NK-92 (cell line): ENCODE data around the gene MIDN.

Experiments
- DNase-seq: peaks from one replicate; lab custom pipeline; 2025; ENCODE audit not compliant: unreplicated experiment; lab: John Stamatoyannopoulos, UW

MIDN gene

DNA sequence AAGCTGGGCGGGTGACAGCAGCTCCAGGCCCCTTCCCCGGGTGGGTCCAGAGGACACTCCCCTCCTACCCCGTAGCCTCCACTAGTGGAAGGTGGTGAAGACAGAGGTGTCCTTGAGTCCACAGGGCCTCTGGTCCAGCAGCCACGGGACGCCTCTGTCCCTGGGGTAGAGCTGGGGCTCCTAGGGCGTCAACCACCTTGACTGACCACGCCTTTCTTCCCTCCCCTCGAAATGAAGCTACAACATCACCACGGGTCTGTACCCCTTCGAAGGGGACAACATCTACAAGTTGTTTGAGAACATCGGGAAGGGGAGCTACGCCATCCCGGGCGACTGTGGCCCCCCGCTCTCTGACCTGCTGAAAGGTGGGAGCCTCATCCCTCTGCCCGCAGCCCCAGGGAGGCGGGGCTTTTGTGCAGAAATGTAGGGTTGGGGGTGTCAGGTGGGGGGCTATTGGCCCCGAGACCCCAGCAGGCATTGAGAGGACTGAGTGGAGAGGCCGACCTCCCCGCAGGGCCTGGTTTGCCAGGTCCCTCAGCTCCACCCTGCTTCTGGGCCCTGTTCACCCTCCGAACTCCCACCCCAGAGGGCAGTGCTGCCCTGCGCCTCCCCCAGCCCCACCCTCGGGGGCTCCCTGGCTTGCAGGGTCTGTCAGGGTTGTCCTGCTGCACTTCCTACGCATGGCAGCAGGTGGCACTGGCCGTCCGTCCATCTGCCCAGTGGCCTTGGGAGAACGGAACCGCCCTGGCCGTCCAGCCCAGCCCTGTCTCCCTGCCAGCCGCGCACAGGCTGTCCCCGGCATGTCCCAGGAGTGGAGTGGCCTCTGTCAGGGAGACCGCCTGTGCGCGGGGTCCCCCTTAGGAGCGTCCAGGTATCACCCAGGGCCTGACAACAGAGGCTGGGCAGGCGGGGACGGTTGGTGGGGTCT, 27.1 kb upstream of the MIDN start:
- DNase-seq = no peak

GRCh38 chr19:1221904-1222255, 26.5 kb upstream of the MIDN start:
- no peak for DNase-seq

DNA sequence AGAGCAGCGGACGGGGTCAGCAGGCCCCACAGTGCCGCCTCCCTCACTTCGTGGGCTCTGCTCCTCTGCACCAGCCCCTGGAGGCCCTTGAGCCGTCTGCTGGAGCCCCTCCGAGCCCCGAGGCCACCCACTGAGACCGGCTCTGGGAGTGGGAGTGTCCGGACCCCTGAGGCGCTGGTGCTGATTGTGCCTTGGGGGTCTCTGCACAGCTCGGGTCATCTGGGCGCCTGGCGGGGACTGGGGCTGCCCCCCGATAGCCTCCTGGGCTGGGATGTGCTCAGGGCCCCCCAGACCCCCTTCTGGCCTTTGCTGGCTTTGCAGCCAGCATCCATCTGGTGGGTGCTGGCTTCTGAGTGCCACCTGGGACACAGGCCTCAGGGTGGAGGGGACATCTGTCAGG, 26.0 kb upstream of the MIDN start:
- no peak for DNase-seq

DNA sequence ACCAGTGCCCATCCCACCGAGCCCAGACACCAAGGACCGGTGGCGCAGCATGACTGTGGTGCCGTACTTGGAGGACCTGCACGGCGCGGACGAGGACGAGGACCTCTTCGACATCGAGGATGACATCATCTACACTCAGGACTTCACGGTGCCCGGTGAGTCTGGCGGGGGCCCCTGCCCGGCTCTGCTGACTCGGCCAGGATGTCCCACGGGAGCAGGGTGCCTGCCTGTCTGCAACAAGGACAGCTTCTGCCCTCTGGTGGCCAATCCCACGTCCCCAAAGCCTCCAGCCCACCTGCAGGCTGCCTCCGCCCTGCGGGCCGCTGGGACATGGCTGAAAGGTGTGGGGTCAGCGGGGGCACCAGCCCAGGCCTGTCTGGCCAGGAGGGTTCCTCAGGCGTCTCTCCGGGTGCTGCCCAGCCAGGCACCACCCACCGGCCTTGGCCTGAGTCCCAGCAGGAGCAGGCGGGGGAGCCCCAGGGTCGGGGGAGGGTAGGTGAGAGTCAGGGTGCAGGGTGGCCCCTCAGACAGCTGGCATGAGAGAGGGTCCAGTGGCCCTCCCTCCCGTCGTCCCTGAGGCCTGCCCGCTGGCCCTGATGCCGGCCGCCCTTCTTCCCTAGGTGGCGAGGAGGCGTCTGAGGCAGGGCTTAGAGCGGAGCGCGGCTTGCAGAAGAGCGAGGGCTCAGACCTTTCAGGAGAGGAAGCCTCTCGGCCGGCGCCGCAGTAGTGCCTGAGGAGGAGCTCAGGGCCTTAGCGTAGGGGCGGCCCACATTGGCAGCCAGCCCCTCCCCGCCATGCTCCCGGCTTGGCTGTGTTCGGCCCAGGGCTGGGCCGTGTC, 25.1 kb upstream of the MIDN start:
- DNase-seq = no peak

DNA sequence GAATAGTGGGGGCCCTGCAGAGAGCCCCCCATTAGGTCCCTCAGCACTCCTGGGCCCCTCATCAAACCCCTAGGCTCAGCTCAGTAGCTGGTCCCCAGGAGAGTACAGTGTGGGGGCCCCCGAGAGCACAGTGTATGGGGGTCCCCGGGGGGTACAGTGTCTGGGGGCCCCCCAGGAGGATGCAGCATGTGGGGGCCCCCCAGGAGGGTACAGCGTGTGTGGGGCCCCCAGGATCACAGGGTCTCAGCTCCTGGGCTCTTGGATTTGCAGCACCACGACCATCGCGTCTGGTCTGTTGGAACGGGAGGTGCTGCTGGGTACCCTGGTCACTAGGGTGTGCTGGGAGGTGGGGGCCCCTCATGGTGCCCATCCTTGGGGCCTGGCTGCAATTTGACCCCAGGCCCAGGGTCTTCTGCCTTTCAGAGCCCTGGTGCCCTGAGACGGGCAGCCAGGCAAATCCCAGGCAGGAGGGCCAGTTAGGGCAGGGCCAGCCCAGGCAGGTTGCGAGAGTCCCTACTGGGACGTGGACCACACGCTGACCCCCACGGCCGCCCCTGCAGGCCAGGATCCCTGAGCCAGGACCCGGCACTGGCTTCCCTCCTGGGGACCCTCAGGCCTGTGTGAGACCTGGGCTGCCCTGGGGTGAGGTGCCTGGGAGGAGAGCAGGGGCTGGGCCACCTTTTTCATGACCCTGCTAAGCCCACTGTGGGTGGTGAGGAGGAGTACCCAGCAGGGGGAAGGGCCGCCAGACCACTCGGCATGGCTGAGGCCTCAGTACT, 24.1 kb upstream of the MIDN start:
- DNase-seq = no peak

- no peak for DNase-seq
Observed at GRCh38 chr19:1224847-1225246, 23.5 kb upstream of the MIDN start.

DNA sequence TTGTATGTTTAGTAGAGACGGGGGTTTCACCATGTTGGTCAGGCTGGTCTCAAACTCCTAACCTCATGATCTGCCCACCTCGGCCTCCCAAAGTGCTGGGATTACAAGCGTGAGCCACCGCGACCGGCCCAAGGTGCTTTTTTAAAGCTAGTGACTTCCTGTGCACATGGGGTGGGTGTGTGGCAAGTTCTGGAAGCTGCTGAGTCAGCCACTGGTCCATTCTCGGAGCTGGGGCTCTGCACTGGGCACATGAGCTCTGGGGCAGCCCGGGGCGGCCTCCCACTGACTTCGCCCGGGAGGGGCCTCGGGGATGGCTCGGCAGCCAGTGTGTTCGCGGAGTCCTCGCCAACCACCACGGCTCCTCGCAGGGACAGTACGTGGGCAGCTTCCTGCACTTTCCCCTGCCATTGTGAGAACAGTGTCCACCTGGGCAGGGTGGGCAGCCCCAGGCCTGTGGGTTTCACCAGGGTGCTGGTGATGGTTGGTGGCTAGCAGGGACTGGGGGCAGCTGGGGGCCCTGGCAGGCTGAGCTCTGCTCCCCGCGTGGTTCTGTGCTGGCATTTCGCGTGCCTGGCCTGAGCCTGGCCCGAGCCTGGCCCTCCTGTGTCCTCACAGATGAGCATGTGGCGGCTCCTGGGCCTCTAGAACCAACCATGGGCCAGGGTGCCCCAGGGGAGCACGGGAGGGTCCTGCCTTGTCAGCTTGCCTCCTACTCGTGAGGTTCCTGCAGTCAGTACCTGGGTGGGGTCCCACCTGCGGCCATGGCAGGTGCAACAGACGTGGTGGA, 22.8 kb upstream of the MIDN start:
- no peak for DNase-seq

DNA sequence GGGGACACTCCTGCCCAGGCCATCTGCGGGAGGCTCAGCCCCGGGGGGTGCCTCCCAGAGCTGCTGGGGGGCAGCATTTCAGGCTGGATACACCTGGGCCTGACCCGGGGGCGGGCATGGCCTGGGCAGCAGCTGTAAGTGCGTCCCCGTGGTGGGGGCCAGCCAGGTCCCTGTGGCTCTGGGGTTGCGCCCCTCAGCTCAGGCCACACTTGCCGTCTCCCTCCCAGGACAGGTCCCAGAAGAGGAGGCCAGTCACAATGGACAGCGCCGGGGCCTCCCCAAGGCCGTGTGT, 22.2 kb upstream of the MIDN start:
- DNase-seq = no peak

DNA sequence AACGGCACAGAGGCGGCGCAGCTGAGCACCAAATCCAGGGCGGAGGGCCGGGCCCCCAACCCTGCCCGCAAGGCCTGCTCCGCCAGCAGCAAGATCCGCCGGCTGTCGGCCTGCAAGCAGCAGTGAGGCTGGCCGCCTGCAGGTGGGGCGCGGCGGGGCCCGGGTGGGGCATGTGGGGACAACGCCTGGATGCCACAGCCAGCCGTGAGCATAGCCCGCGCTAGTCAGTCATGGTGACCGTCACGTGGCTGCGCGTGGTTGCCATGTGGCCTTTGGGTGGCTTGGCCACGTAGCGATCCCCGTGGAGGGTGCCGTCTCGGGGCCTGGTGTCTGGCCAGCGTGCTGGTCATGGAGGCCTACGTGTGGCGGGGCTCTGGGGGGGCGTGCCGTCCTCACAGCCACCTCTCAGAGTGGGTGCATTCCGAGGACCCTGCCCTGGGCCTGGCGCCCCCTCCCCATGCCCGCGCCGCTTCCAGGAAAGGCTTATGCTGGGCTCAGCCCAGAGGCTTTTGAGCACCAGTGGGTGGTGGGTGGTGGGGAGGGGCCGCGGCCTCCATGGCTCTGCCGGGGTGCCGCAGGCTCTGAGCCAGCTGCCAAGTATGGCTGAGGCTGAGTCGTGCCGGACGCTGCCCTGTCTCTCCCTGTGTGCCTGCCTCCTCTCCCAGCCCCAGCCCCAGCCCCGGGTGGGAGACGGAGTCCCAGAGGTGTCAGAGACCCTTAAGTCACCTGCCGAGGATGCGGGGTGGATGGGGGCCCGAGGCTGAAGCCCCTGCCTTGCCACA, 21.7 kb upstream of the MIDN start:
- DNase-seq = no peak

GRCh38 chr19:1227304-1228054, 20.9 kb upstream of the MIDN start:
- no peak for DNase-seq

DNA sequence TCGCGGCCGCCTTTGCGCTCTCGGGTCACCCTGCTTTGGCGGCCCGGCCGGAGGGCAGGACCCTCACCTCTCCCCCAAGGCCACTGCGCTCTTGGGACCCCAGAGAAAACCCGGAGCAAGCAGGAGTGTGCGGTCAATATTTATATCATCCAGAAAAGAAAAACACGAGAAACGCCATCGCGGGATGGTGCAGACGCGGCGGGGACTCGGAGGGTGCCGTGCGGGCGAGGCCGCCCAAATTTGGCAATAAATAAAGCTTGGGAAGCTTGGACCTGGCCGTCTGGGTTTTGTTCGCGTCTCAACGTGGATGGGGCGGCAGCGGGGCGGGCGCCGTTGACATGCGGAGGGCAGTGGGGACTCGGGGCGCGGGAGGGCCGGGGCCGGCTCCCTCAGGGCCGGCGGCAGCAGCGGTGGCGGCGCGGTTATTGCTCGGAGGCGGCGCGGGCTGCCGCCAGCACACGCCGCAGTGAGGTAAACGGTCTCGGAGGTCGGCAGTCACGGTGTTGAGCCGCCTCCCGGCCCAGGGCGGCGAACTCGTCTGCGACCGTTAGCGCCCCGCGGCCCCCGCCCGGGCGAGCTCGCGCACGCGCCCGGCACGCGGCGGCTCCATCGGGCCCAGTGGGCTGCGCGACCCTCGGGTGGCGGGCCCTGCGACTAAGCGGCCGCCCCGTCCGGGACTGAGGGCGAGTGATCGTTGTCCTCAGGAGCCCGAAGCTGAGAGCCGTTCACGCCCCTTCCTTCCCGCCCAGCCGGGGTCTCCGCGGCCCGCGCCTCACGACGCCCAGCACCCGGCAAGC, 20.0 kb upstream of the MIDN start:
- no peak for DNase-seq

DNA sequence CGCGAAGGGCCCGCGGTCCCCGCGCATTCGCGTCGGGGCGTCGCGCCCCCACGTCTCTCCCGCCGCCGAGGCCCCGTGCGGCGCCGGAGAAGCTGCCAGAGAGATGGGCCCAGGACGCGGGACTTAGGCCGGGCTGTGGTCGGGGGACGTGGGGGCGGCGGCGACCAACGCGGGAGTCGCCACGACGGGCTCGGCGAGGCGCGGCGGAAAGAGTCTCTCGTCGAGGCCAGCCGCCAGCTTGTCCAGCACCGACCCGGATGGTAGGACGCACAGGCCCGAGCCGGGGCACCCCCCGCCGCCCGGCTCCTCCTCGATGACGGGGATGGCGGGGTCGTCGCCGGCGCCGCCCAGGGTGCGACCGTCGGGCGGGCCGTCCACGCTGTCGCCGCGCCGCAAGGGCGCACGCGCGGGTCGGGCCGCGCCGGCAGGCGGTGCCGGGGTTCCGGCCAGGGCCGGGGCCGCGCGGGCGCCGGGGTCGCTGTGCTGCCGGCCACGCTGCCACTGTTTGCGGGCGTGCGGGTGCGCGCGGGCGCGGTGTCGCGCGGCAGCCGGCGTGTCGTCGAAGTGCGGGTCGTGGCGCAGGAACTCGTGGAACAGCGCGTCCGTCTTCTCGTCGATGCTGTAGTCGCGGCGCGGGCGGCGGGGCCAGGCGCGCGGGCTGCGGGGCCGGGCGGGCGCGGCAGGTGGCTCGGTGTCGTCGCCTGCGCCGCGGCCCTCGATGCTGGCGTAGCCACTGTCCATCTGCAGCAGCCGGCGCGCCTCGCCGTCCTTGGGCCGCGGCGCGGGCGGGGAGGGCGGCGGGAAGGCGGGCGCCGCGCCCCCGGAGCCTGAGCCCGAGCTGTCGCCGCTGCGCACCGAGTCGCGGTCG, 19.1 kb upstream of the MIDN start:
- no peak for DNase-seq

- DNase-seq = no peak
Observed at GRCh38 chr19:1229924-1230782, 18.2 kb upstream of the MIDN start.

DNA sequence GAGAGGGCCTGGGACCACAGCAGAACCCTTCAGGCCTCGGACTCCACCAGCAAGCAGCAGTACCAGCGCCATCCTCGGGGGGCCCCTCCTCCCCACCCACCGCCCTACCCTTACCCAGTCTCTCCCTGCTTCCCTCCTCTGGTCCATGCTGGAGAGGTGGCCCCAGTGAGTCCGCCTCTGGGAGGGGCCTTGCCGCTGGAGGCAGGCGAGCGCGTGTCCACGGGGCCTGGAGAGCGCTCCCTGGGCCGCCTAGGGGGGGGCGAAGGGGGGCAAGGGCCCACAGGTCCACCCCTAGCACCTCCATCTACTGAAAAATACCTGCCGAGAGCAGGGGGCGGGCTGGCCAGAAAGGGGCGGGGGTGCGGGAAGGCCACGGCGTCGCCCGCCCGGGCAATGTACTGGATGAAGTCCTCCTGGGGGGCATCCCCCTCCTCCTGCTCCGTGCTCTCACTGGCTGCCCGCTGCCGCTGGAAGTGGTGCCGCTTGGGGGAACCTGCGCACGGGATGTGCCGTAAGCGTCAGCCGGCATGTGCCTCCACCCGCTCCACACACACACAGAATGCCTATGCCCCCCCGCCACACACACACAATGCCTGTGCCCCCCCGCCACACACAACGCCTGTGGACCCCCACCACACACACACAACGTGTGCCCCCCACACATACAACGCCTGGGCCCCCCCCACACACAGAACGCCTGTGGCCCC, 17.4 kb upstream of the MIDN start:
- DNase-seq = no peak

DNA sequence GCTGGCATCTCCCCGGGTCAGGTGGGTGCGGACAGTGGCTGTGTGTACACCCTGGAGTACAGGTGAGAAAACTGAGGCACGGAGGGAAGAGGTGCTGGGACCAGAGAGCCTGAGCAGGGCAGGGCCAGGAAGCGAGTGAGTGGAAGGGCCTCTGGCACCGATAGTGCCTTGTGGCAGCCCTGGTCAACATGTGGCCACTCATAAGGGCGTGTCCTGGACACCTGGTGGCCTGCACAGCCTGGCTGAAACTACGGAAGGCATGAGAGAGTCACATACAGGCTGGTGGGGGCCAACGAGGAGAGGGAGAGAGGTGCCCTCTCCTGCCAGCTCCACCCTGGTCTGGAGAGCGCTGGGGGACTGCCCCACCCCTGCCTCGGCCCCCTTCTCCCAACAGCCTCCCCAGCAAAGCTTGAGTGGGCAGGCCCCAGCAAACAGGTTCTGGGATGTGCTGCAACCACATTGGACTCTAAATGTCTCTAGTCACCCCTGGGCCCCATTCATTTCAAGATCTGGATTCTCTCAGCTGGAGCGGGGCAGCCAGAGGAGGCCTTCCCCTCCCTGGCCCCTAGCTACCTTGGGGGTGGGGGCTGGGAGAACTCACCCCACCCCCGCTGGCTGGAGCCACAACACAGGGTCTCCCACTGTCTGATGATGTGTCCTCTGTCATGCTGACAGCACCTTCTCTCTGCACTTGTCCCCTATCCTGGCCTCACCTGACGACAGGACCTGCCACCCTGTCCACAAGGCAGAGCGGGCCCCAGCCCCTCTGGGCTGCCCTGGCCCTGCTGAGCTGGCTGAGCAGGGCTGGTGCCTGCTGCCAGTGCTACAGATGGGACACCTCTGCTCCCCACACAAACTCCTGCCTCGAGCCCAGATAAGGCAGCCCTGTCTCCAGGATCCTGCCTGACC, 16.4 kb upstream of the MIDN start:
- DNase-seq = no peak
